GM10847 (cell line): Measurements from ENCODE around the gene PTPRM.

ENCODE experiments used
- POLR2A ChIP-seq: IDR thresholded peaks from 2 replicates; pipeline ENCODE4 v1.6.1; 2011; ENCODE audit not compliant: insufficient read length; ENCODE audit errors: extremely low read depth

PTPRM gene

DNA sequence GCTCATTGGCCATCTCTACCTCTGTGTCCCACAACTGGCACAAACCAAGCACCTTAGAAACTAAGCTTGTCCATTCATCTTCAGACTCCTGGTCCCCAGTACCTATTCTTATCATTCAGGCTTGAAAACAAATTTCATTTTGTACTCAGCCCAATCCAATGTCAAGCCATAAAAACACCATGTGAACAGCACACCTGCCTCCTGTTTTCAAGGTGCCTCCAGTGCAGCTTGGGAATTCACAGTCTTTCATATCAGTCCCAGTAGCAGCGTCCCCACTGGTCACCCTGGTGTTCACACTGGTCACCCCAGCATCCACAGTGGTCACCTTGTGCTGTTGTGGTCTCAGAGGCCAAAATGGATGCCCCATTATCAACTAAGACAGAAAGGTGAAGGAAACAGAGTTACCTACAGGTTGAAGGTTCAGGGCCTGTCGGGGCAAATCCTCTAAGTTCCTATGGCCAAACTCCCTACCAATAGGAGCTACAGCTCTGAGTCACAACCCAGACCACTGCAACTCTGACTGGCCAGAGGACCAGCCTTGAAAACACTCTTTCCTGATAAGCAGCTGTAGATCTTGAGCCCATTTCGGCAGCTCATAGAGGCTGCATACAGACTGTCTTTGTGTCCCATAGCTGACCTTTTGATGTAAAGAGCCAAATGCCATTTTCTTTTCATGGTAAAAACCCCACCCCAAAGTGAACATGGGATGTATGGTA, 782.6 kb downstream of the PTPRM start:
- no peak for TF ChIP-seq POLR2A

DNA sequence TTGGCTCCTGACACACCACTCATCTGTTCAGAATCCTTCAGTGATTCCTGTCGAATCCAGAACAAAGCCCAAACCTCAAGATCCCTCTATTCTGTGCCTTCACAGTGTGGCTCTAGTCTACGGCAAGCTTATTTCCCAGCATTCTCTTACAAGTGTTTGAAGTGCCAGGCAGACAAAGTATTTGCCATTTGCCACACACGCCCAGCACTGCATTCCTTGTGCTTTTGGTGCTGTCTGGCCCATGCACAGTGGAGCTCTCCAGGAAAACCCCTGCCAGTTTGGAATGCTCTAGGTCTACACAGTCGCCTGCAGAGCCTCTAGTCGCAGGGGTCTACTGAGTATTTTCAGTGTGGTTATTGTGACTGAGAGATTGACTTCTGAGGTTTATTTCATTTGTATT, 783.5 kb downstream of the PTPRM start:
- no peak for TF ChIP-seq POLR2A

DNA sequence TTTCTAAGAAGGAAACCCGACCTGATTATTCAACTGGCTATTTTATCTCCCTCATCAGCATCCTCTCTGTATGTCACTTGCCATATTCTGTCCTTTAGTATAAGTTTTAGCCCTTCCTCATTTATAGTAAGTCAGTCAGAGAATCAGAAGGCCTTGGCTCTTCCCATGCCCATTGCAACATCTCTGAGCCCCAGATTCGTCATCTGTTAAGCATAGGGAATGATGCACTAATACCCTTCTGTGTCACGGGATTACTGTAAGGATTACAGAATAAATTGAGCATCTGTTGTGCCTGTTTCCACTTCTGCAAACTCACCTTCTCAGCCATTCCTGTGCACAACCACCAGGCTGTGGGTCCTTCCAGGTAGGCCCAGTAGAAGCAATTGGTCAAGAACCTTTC, 784.0 kb downstream of the PTPRM start:
- no peak for TF ChIP-seq POLR2A

DNA sequence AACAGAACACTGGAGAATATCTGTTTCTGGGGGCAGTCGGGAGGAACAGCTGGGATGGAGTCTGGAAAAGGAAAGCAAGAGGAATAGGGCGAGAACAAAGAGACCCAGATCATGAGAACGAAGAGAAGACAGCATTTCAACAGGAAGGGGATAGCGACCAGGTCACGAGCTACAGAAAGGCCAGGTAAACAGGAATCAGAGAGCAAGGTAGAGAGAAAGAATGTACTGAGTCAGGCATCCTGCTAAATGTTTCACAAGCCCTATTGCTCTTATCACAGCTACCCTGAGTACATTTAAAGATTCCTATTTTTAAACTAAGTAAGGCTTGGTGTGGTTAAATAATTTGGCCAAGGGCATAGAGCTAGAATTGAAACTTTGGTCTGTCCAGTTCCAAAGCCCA, 787.2 kb downstream of the PTPRM start:
- TF ChIP-seq POLR2A = no peak

DNA sequence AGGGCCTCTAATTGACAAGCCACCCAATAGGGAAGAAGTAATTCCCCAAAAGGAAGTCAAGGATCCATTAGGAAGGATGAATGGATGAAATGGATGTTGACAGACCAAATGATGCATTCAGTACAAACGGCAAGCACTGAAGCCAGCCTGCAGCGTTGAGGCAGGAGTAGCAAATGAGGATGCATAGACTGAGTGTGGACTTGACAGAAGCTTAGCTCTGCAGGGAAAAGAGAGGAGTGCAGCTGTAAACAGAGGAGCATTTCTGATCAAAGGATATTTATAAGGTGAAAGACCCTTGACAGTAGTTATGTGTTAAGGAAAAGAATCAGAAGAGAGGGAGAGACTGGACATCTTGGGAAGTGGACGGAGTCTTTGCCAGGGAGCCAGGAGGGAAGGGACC, 788.9 kb downstream of the PTPRM start:
- no peak for TF ChIP-seq POLR2A

DNA sequence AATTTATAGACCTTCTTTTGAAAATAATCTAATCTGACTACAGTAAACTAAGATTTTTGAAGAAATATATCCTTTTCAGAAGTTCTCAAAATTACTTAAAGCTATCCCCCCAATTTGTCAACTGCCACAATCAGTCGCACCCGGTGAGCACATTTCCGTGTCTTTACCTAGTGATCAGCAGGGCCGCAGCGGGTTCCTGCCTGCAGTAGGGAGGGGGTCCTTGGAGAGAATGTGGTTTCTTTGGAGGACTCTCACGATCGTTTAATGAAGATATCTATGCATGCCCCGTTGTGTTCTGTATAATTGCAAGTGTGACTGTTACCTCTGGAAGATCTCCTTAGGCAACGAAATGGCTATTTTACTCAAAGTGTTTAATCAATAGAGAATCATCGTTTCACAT, 790.2 kb downstream of the PTPRM start:
- no peak for TF ChIP-seq POLR2A

DNA sequence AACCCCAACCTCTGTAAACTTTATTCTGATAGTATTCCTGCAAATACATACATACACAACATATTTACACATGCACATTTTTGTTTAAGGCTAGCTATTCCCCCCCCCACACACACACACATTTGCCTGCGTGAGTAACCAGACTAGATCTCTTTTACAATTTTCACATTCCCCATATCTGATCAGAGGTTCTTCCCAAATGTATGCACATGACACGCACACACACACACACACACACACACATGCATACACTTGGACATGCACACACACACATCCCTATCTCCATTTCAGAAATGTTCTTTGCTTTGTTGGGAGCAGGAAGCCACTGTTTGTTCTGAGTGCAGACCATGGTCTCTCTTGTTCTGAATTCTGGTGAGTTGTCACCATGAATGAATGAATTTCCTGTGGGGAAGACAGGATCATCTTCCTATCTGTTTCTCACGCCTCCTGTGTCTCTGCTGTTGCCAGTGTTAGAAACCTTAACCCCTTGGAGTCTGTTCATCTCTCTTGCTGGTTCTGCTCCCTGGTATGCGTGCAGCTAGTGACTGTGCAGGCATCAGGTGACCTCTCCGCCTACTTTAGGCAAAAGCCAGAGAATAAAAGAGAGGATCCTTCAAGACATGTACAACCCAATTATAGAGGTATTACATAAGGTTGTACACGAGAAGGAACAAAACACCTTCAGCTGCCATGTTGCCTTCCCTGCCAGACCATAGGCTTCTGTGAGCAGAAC, 791.1 kb downstream of the PTPRM start:
- TF ChIP-seq POLR2A = no peak

DNA sequence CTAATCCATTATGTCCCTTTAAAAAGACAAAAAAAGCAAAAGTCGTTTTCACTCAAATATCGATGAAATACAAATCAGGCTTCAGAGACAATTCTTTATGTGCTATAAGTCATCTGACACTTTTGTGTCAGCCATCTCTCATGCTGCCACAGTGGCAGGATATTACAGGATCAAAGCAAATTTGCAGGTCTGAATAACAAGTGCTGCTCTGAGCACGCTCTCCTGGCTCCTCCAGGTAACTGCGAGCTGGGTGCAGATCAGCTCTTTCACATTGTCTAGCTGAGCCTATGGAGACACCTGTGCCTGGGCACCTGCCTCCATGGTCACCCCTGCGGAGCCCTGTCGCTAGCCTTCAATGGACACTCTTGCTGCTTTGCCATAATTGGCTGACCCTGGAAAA, 792.0 kb downstream of the PTPRM start:
- no peak for TF ChIP-seq POLR2A

DNA sequence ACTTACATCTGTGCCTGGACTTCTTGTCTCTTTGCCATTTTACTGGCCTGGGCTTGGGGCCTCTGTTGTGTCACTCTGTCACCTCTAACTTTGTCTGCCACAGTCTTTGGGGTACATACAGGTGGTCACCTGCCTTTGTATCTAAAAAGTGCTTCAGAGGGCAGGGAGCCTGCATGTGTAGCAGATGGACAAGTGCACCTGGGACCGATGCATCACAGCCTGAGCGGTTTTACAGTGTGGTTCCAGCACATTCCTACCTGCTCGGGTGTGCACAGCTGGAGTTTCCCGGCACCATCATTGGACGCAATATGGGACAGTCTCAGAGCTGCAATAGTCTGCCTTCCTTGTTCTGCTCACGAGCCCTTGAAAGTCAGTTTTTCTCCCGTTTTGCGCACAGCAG, 792.4 kb downstream of the PTPRM start:
- no peak for TF ChIP-seq POLR2A

DNA sequence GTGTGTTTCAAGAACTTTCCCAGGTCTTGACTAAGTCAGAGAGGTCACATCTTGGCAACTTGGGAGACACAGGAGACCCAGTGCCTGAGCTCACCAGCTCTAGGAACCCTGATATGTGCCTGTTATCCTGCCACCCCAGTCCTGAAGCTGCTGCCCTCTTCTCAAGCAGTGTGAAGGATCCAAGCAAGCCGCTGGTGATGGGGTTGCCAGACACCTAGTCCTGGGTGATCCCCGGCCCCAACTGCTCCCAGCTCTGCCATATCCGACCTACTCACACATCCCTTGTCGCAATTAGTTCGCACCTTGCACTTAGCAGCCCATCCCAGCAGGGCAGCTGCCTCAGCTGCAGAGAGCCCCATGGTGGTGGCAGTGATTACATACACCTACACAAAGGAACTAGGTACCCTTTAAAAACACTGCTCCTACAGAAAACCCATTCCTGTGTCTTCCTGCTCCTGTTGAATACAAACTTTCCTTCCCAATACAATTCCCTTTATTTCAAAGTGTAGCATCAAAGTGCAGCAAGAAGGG, 794.9 kb downstream of the PTPRM start:
- no peak for TF ChIP-seq POLR2A

DNA sequence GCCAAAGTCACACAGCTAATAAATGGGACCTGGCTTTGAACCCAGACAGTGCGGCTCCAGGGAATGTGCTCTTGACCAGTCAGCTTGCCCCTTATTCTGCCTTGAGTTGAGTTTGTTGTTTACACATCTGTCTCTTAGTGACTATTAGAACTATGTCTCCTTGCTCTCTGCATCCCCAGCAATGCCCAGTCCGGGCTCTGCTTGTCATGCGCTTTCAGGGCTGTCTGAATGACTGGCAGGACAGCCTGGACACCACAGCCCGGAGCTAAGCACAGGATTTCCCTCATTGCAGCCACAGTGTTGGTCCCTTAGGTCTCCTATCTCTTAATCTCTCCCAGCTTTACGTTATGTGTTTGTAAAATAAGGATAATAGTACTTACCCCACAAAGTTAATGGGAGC, 795.7 kb downstream of the PTPRM start:
- no peak for TF ChIP-seq POLR2A

DNA sequence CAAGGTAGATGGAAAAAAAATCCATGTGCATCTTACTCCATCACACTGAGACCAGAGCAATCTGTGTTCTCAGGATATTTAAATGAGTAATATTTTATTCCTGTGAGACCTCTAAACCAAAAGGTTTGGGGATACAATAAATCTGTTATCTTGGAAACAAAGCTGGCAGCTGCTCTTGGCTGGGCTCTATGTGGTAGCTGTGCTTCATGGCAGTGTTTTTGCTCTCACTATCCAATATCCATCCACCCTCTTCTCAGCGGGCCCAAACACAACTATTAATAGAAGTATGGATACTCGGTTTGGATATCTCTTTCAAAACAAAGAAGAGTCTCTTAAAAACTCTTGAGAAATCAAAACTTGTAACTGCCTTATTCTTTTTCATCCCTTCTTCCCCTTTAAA, 797.3 kb downstream of the PTPRM start:
- no peak for TF ChIP-seq POLR2A

DNA sequence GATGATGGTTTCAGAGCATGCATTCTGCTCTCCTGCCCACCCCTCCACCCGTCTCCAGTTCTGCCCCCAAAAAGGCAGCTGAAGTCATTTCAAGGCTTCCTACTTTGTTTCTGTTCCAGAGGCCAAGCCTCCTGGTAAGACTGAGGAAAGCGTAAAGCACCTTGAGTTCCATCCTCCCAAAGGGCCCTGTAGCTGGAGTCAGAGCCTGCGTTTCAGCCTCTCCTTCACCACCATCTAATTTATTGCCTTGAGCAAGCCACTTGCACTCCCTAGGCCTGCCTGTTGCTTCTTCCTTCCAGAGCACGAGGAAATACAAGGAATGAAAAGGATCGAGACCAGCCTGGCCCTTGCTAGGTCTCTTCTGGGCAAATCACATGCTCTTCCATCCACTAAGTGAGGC, 797.9 kb downstream of the PTPRM start:
- TF ChIP-seq POLR2A = no peak

DNA sequence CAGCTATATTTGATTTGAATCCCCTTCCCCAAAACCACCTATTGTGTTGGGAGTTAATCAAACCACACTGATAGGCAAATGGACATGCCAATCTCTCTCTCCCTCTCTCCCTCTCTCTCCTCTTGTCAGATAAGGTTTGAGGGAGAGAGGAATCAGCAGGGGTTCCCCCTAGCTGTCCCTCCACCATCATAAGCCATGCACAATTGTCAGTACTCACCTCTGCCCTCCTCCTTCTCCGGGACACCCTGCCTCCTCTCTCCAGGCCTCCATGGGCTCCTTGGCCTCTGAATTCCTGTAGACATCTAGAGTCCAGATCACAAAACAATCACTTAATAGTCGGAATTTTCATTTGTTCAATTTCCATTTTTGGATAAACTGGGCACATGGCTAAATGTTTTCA, 798.4 kb downstream of the PTPRM start:
- no peak for TF ChIP-seq POLR2A

DNA sequence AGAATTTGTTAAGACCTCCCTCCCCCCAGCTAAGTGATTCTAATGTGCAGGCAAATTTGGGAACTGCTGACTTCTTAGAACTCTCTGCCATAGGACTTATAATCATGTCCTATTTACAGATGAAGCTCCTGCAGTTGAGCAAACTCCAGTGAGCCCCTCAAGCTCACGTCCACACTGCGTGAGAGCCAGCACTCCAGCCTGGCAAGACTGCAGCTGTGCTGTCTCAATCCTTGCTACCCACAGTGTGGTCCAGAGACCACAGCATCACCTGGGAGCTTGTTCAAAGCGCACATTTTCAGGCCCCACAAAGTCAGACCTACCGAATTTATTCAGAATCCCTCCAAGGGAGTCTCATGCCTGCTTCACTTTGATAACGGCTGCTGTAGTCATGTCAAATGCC, 799.0 kb downstream of the PTPRM start:
- TF ChIP-seq POLR2A = no peak

DNA sequence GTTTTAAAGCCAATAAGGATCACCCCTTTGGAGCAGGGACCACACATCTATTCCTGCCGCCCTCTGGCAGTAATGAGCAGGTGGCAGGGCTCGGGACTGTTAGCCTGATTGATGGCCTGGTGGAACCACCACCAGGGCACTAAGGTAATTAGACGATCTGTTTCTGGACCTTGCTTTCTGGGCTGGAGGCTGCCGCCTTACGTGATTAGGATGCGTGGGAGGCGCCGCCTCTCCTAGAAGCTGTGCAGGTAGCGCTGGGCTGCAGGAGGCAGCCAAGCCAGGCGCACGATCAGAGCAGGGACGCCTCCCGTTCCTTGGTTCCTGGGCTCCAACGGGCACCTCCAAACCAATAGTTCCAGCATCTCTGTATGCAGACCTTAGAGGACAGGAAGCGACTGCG, 799.5 kb downstream of the PTPRM start:
- no peak for TF ChIP-seq POLR2A

DNA sequence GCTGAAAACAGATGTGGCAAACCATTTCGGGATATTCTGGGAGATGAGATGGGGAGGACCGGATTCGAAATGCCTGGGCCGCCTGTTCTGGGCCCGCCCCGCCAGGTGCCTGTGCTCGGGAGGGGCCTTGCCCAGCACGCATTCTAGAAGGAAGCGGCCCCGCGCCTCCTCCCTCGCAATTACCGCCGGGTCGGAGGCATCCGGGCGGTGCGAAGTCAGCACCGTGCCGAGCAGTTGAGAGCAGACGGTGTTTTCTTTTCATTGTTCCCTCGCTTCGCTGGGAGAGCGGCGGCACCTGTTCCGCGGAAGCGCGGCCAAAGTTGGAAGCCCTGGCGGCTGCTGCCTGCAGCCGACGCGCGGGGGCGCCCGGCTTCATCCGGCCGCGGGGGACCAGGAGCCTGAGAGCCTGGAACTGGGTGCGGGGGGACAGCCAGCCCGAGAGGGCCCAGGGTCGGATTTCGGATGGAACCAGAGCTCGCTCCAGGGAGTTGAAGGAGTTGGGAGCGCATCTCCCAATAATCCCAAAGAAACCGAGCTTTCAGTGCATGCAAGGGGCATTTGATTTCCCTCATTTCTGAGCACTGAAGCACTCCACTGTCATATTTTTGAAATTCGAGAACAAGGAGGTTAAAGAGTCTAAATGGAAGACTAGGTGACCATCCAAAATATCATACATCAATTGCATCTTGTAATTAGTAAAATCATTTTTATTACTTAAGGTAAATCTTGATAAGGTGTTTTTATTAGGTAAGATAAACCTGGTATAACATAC, 800.3 kb downstream of the PTPRM start:
- no peak for TF ChIP-seq POLR2A
